Epithelial cell of esophagus (primary cell): ENCODE measurements around the gene LIG4.

Source experiments
- DNase-seq: peaks from one replicate; pipeline ENCODE4 v3.0.0; 2010; ENCODE audit warnings: low read depth
- H3K4me3 ChIP-seq: 2 replicates; pipeline ENCODE4 v1.5.1; 2011; ENCODE audit warnings: mild to moderate bottlenecking, low read length, control low read depth
- CTCF ChIP-seq: IDR thresholded peaks from 2 replicates; pipeline ENCODE4 v1.5.1; 2011; ENCODE audit warnings: low read depth, mild to moderate bottlenecking, low read length, control low read depth, inconsistent platforms; ENCODE audit not compliant: insufficient read depth; ENCODE audit errors: missing control alignments

Gene LIG4

GRCh38 chr13:108214441-108215271, 680 bp downstream of the LIG4 start:
- peak; percentile 38 for DNase-seq
- peak overlapping the region; percentile 51 for H3K4me3 ChIP-seq
- TF ChIP-seq CTCF = no peak

- TF ChIP-seq CTCF = no peak
- H3K4me3 ChIP-seq = peak overlapping the region; percentile 51
- peak; percentile 86 for DNase-seq
These were observed 1.4 kb downstream of the LIG4 start for GRCh38 chr13:108213946-108214345.

- TF ChIP-seq CTCF = no peak
These were observed 2.5 kb downstream of the LIG4 start for GRCh38 chr13:108212886-108213285.

GRCh38 chr13:108210551-108210950, 4.8 kb downstream of the LIG4 start:
- DNase-seq = no peak
- no peak overlapping the region for H3K4me3 ChIP-seq
- no peak for TF ChIP-seq CTCF

More at GRCh38 chr13:108212886-108213285, 2.5 kb downstream of the LIG4 start:
- no peak overlapping the region for H3K4me3 ChIP-seq
- DNase-seq = no peak

GRCh38 chr13:108200781-108201398, 14.4 kb downstream of the LIG4 start:
- no peak for TF ChIP-seq CTCF

GRCh38 chr13:108195861-108196260, 19.5 kb downstream of the LIG4 start:
- no peak overlapping the region for H3K4me3 ChIP-seq
- TF ChIP-seq CTCF = no peak
- no peak for DNase-seq

More at GRCh38 chr13:108200781-108201398, 14.4 kb downstream of the LIG4 start:
- peak; percentile 81 for DNase-seq
- no peak overlapping the region for H3K4me3 ChIP-seq

- H3K4me3 ChIP-seq = no peak overlapping the region
- no peak for TF ChIP-seq CTCF
- peak; percentile 65 for DNase-seq
These were observed 20.2 kb downstream of the LIG4 start for GRCh38 chr13:108195146-108195545.
